RPMI8226 (cell line): ENCODE results near the gene CBLC.
"Not testable (repeated sequence)": the region's sequence is repeated elsewhere in the genome, so short reads cannot be mapped to it uniquely, and the experiment has no call there.

Experiments
- DNase-seq: peaks from one replicate; pipeline ENCODE4 v3.0.0-alpha.2; 2015

The CBLC gene

DNA sequence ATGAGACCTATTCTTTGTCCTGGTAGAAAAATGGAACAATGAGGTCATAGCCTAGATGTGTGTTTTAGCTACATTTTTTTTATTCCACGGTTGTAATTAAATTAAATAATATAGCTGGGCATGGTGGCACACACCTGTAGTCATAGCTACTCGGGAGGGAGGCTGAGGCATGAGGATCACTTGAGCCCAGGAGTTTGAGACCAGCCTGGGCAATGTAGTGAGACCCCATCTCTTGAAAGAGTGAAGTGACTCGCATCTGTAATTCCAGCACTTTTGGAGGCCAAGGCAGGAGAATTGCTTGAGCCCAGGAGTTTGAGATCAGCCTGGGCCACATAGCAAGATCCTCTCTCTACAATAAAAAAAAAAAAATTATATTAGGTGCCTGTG is 11.7 kb upstream of the CBLC start:
- no peak for DNase-seq

GRCh38 chr19:44767295-44768180 is 10.2 kb upstream of the CBLC start:
- DNase-seq: no peak

DNA sequence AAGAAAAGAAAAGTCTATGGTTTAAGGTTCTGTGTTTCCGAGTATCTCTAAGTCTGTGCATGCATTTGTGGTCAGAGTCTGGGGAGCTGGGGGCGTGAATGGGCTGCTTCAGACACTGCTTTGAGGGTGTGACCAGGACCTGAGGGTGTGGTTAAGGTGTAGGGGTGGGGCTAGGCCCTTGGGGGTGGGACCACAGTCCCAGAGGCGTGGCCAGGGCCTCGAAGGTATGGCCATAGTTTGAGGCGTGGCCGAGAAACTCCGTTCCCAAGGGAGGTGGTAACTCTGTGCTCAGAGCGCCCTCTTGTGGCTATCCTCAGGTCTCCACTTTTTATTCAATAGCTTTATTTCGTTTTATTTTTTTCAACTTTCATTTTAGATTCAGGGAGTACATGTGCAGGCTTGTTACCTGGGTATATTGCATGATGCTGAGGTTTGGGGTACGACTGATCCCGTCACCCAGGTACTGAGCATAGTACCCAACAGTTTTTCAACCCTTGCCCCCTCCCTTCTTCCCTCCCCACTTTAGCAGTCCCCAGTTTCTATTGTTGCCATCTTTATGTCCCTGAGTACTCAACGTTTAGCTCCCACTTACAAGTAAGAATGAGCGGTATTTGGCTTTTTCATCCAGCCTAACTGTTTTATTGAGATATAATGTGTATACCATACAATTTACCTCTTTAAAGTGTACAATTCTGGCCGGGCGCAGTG is 7.0 kb upstream of the CBLC start:
- DNase-seq: peak; percentile 95

GRCh38 chr19:44772144-44772543 is 5.5 kb upstream of the CBLC start:
- not testable (repeated sequence) for DNase-seq

DNA sequence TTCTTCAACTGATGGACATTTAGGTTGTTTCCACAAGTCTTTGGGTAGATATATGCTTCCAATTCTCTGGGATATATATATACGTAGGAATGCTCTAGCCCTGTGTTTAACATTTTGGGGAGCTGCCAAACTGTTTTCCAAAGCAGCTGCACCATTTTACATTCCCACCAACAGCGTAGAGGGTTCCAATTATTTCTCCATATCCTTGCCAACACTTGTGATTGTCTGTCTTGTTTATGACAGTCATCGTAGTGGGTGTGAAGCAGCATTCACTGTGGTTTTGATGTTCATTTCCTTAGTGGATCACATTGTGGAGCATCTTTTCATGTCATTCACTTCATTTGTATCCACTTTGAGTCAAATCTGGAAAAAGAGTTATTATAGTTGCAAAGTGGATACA is 4.7 kb upstream of the CBLC start:
- no peak for DNase-seq

DNA sequence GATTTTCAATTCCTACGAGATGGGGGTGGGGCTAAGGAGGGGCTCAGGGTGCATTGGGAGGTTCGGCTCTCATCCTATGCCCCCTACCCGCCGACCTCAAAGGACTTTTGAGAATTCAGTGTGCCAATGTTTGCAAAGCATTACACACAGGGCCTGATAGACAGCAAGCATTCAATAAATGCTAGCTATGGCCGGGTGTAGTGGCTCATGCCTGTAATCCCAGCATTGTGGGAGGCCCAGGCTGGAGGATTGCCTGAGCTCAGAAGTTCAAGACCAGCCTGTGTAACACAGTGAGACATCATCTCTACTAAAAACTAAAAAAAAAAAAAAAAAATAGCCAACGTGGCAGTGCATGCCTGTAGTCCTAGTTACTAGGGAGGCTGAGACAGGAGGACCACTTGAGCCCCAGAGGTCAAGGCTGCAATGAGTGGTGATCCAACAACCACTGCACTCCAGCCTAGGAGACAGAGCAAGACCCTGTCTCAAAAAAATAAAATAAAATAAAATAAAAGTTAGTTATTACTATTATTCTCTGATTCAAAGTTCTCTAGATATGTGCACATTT is 1.9 kb upstream of the CBLC start:
- DNase-seq: no peak

DNA sequence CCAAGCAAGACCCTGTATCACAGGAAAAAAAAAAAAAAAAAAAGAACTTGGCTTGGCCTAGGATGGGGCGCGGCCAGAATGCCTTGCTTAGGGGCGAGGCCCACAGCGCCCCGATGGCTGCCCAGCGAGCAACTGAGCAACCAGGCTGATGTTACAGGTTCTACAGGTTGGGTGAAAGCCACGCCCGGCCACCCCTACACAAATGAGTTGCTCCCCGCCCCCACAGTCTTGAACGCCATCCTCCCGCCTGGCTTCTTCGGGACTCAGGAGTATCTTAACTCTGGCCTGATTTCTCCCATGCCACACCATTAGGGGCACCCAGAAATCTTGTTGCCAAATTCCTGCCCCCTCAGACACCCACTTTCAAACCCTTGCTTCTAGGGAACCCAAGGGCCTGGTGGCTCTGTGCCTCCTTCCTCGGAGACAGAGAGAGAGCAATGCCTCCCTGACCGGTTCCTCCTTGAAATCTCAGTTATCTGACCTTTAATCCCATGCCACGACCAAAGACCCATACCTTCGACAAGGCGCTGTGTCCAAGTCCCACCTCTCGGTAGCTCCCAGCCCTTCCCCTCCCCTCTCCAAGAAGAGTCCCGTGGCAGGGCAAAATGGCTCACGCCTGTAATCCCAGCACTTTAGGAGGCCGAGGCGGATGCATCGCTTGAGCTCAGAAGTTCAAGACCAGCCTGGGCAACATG is 1.1 kb upstream of the CBLC start:
- DNase-seq: no peak

DNA sequence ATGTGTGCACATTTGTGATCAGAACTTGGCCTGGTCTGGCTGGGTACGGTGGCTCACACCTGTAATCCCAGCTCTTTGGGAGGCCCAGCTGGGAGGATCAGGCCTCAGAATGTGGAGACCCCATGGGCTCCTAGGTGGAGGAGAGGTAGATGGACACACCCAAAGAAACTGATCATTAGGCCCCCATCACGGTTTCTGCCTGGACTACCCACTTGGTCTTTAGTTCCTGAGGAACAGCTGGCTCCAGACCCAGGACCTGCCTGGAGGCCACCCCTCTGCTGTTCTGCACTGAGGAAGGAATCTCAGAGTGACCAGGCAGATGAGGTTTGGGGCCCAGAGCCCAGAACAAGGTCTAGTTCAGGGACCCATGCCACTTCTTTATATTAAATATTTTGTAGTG is 1.5 kb downstream of the CBLC start:
- no peak for DNase-seq

DNA sequence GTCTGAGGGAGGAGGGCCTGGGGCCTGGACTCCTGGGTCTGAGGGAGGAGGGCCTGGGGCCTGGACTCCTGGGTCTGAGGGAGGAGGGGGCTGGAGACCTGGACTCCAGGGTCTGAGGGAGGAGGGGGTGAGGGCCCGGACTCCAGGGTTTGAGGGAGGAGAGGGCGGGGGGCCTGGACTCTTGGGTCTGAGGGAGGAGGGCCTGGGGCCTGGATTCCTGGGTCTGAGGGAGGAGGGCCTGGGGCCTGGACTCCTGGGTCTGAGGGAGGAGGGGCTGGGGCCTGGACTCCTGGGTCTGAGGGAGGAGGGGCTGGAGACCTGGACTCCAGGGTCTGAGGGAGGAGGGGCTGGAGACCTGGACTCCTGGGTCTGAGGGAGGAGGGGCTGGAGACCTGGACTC is 4.0 kb downstream of the CBLC start:
- DNase-seq: not testable (repeated sequence)

- DNase-seq: no peak
Observed at GRCh38 chr19:44782729-44783128, 5.0 kb downstream of the CBLC start.

DNA sequence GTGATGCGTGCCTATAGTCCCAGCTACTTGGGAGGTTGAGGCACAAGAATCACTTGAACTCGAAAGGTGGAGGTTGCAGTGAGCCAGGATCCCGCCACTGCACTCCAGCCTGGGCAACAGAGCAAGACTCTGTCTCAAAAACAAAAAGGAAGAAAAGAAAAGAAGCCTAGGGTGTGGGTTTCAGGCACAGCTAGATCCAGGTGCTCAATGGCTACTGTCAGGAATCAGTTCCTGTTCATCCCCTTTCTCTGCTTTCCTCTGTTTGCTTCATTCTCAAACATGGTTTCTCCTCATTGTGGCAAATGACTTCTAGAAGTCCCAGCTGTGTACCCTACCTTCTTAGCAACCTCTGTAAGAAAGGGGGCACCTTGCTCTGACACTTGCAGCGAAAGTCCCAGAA is 5.9 kb downstream of the CBLC start:
- no peak for DNase-seq

- DNase-seq: no peak
Observed at GRCh38 chr19:44785271-44785670, 7.6 kb downstream of the CBLC start.

GRCh38 chr19:44785993-44786392 is 8.3 kb downstream of the CBLC start:
- no peak for DNase-seq

DNA sequence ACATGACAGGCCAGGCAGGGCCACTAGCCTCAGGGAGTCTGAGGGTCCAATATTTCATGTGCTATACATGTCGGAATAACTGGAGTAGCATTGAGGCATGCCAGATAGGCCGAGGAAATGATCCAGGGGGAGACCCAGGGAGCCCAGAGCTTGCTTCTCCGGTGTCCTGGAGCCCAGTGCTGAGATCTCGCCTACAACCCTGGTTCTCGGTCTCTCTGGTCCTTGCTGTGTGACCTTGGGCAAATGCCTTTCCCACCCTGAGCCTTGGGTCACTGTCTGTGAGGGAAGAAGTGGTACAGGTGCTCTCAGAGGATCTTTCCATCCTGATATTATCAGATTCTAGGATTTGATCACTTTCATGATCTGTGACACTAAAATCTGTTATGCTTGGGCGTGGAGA is 11.3 kb downstream of the CBLC start:
- no peak for DNase-seq

DNA sequence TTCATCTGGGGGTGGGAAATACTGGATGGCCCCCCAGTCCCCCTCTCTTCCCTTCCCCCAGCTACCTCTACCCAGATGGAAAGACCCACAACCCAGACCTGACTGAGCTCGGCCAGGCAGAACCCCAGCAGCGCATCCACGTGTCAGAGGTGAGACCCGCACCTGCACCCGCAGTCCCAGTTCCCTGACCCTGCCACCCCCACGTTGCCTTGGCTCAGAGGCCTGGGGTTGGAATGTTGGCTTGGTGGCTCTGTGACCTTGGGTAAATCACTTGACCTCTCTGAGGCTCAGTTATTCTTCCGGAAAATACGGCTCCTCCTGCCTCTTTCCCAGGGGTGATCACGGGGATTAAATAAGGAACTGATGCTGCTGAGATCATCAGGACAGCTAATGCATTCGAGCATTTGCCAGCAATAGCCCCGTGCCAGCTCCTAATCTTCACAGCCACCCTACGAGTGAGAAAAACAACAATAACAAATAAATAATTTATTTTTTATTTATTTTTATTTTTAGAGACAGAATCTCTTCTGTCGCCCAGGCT is 12.3 kb downstream of the CBLC start:
- DNase-seq: no peak

DNA sequence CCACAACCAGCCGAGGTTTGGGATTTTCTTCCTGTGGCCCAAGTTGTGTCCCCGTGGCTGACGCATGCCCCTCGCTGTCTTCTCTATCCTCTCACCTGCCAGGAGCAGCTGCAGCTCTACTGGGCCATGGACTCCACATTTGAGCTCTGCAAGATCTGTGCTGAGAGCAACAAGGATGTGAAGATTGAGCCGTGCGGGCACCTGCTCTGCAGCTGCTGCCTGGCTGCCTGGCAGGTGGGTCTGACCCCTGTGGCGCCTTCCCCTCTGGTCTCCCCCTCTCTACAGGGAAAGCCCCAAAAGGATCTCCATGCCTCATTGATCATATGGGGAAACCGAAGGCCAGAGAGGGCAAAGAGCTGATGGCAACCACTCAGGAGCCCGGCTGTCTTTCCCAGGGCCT is 14.6 kb downstream of the CBLC start:
- peak; percentile 40 for DNase-seq

- DNase-seq: no peak
Observed at GRCh38 chr19:44794610-44795009, 16.9 kb downstream of the CBLC start.

DNA sequence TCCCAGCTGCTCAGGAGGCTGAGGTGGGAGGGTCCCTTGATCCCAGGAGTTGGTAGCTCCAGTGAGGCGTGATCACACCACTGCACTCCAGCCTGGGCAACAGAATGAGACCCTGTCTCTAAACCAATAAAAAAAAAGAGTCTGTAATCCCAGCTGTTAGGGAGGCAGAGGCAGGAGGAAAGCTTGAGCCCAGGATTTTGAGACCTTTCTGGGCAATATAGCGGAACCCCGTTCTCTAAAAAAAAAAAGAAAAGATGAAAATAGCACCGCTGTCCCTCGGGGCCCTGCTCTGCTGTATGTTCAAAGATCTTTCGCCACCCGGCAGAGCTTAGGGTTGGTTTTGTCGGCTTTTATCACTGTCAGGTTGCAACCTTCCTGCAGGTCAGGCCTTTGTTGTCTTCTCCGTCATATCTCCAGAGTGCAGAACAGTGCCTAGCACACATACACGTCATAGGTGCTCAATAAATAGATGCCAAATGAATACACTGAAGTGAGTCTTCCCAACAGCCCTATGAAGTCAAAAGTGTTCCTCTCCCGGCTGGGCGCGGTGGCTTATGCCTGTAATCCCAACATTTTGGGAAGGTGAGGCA is 17.8 kb downstream of the CBLC start:
- no peak for DNase-seq

- no peak for DNase-seq
Observed at GRCh38 chr19:44796701-44797115, 19.0 kb downstream of the CBLC start.

DNA sequence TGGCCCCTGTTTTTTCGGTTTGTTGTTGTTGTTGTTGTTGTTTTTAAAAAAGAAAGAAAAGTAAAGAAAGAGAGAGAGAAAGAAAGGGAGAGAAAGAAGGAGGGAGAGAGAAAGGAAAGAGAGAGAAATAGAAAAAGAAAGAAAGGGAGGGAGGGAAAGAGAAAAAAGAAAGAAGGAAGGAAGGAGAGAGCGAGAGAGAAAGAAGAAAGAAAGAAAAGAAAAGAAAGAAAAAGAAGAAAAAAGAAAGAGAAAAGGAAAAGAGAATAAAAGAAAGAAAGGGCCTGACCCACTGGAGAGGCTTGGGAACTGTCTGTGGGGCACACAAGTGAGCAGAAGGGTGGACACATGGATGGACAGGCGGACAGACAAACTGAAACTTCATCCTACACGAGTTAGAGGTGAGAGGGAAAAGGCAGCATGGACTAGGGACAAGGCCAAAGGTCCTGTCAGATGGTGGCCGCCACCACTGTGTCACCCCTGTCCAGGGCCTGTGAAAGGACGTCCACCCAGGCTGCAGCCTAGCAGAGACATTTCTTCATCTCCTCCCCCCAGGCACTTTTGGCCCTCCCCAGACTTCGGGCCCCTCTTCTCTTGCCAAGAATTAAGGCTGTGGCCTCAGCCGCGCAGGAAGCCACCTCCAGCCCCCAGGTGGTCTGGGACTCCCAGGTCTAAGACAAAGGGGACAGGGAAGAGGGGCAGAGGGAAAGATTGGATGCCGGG is 22.1 kb downstream of the CBLC start:
- DNase-seq: no peak

GRCh38 chr19:44800461-44800860 is 22.8 kb downstream of the CBLC start:
- DNase-seq: peak; percentile 87
